GM12878 (cell line): ENCODE measurements around the gene KCNQ1. TPM values are rescaled to one million over a fixed set of nuclear protein-coding genes. Genes with fewer than 3 reads are reported as not detected.

ENCODE experiments used
- ATAC-seq: fragments of 200-7000 bp; cut with Tn5 transposase; 3 replicates; pipeline ENCODE4 v1.9.1; 2020; ENCODE audit warnings: mild to moderate bottlenecking, moderate library complexity
- BruUV-seq: library from RNA; stranded (reverse); fragments of 400-500 nt; replicated peaks from 2 replicates; lab custom pipeline; 2021; lab: Mats Ljungman, UMichigan
- CTCF ChIA-PET: fragments of 300-600 bp; sonication (Branson Sonifier 250); formaldehyde crosslinking; extraction: SDS; loops from one replicate; lab custom pipeline; 2021; ENCODE audit warnings: inconsistent platforms; lab: Yijun Ruan, JAX
- POLR2A ChIA-PET: fragments of 350-600 bp; formaldehyde crosslinking; extraction: SDS; loops from one replicate; lab custom pipeline; 2021; ENCODE audit warnings: inconsistent platforms; lab: Charles Lee
- RAD21 ChIA-PET: fragments of 300-600 bp; sonication (Branson Sonifier 250); formaldehyde crosslinking; loops from one replicate; lab custom pipeline; 2023; ENCODE audit warnings: antibody characterized with exemption; ENCODE audit not compliant: unreplicated experiment; lab: Charles Lee
- SMC1A ChIA-PET: fragments of 300-600 bp; sonication (Branson Sonifier 250); formaldehyde crosslinking; loops from one replicate; lab custom pipeline; 2023; ENCODE audit not compliant: unreplicated experiment, uncharacterized antibody; lab: Charles Lee
- DNase-seq: peaks from one replicate; pipeline ENCODE4 v3.0.0-alpha.2; 2011; ENCODE audit warnings: low read depth, low spot score
- FAIRE-seq: peaks from 3 replicates; lab custom pipeline; 2011; peaks lifted over from hg19 to GRCh38; lab: Jason Lieb, UNC
- H2AFZ ChIP-seq: 2 replicates; pipeline ENCODE4 v1.6.0; 2011; ENCODE audit warnings: low read depth, low read length, control low read depth; ENCODE audit not compliant: control insufficient read depth
- H3K27ac ChIP-seq: 2 replicates; pipeline ENCODE4 v1.5.1; 2011; ENCODE audit warnings: control low read depth; ENCODE audit not compliant: control insufficient read depth, insufficient read depth
- H3K27me3 ChIP-seq, 2 experiments: replicated peaks in 1 of 2; 2 replicates each; pipeline versions ENCODE4 v1.6.0 to v1.6.1; 2011; ENCODE audit warnings: low read length in 1 of 2; ENCODE audit not compliant: control insufficient read depth in 2 of 2, insufficient read depth in 2 of 2
- H3K36me3 ChIP-seq, 2 experiments: 2 replicates each; pipeline ENCODE4 v1.5.1; 2011; ENCODE audit warnings: low read length in 1 of 2; ENCODE audit not compliant: control insufficient read depth in 2 of 2, insufficient read depth in 2 of 2
- H3K4me1 ChIP-seq: 2 replicates; pipeline ENCODE4 v1.6.1; 2011; ENCODE audit warnings: mild to moderate bottlenecking, low read length, moderate library complexity, mixed read lengths; ENCODE audit not compliant: control insufficient read depth, insufficient read depth
- H3K4me2 ChIP-seq: 2 replicates; pipeline ENCODE4 v1.6.0; 2011; ENCODE audit warnings: control low read depth; ENCODE audit not compliant: control insufficient read depth, insufficient read depth
- H3K4me3 ChIP-seq: fragments of 200-600 bp; sonication (generic); 2 replicates; pipeline ENCODE4 v1.5.1; 2016
- H3K79me2 ChIP-seq: 2 replicates; pipeline ENCODE4 v1.6.0; 2011; ENCODE audit warnings: low read length; ENCODE audit not compliant: control insufficient read depth, insufficient read depth
- H3K9ac ChIP-seq: 2 replicates; pipeline ENCODE4 v1.8.0; 2011; ENCODE audit warnings: low read length, control low read depth, mixed read lengths; ENCODE audit not compliant: control insufficient read depth, insufficient read depth
- H3K9me3 ChIP-seq: replicated peaks from 3 replicates; pipeline ENCODE4 v1.5.1; 2011; ENCODE audit warnings: mild to moderate bottlenecking, low read length; ENCODE audit not compliant: control insufficient read depth, insufficient read depth
- H4K20me1 ChIP-seq: 2 replicates; pipeline ENCODE4 v1.6.0; 2011; ENCODE audit not compliant: control insufficient read depth, insufficient read depth
- BCL11A ChIP-seq: IDR thresholded peaks from 2 replicates; pipeline ENCODE4 v1.6.1; 2011; ENCODE audit warnings: low read depth, low read length
- MTA2 ChIP-seq: fragments of 450-650 bp; IDR thresholded peaks from 2 replicates; pipeline ENCODE4 v1.6.1; 2016; ENCODE audit warnings: low read depth, mild to moderate bottlenecking, moderate library complexity
- MYC ChIP-seq: IDR thresholded peaks from 2 replicates; pipeline ENCODE4 v1.6.1; 2011; ENCODE audit warnings: mild to moderate bottlenecking, low read length, moderate library complexity, inconsistent platforms; ENCODE audit not compliant: insufficient read depth, insufficient replicate concordance, insufficient read length, severe bottlenecking
- NFXL1 ChIP-seq: fragments of 450-650 bp; IDR thresholded peaks from 2 replicates; pipeline ENCODE4 v1.6.1; 2017; ENCODE audit warnings: antibody characterized with exemption, mild to moderate bottlenecking, borderline replicate concordance
- NKRF ChIP-seq: fragments of 450-650 bp; conservative IDR thresholded peaks from 2 replicates; pipeline ENCODE4 v1.6.1; 2017; ENCODE audit warnings: mild to moderate bottlenecking, moderate library complexity
- SMC3 ChIP-seq: IDR thresholded peaks from 2 replicates; pipeline ENCODE4 v1.6.1; 2011; ENCODE audit warnings: low read length, improper control_type of control experiment, borderline replicate concordance
- TCF7 ChIP-seq: IDR thresholded peaks from 2 replicates; pipeline ENCODE4 v1.6.1; 2014; ENCODE audit warnings: antibody characterized with exemption, borderline replicate concordance
- WGBS: methylation state at CpG from one replicate; pipeline ENCODE4 v1.1.6; 2016; ENCODE audit warnings: low lambda C conversion rate; ENCODE audit not compliant: insufficient replicate concordance, insufficient coverage; ENCODE audit errors: missing lambda C conversion rate; 5-methylcytosine and 5-hydroxymethylcytosine counted together
- in situ Hi-C: fragments of 300-500 bp; cut with MboI; formaldehyde crosslinking; loops from 9 replicates; pipeline ENCODE4 v1.14.3; 2018; ENCODE audit warnings: mixed read lengths
- intact Hi-C: fragments of 100-400 bp; cut with micrococcal nuclease; formaldehyde crosslinking; loops from one replicate; pipeline ENCODE4 v1.14.2; 2022; ENCODE audit not compliant: unreplicated experiment
- polyA plus RNA-seq, 11 experiments: library from polyadenylated mRNA; depleted of rRNA in 4 of 11; unstranded in 6 of 11; stranded (reverse) in 5 of 11; fragments of >200 nt; fragmentation: Nextera tagmentation in 4 of 11; fragmentation: Illumina TruSeq in 1 of 11; extraction: Ambion mirVana in 4 of 11; extraction: Trizol in 1 of 11; gene quantifications; 1 replicate in 1 of 11; 2 replicates in 10 of 11; pipeline versions ENCODE4 v1.2.1 to v1.2.3, GENCODE V29; 2011 to 2016; ENCODE audit warnings: inconsistent platforms in 2 of 11, missing spikeins in 2 of 11, low read depth in 1 of 11
- total RNA-seq, 4 experiments: library from RNA; depleted of rRNA in 3 of 4; stranded (reverse); fragments of >200 nt in 3 of 4; fragmentation: Illumina TruSeq in 1 of 4; extraction: Trizol in 1 of 4; gene quantifications; 2 replicates each; pipeline versions ENCODE4 v1.2.1 to v1.2.3, GENCODE V29; 2013 to 2021

Gene KCNQ1
- total and polyA plus RNA-seq, 10 of the 15 experiments (the other 5 are each of a cell fraction or from before 2014, with no cell fraction given): 0.03 to 0.15 (median 0.12) TPM; not detected in 7

GRCh38 chr11:2883640-2883978 is 438.8 kb downstream of the KCNQ1 start:
- CTCF ChIA-PET: interaction anchor here (2.2 kb wide), 1 partner anchor 351 kb away, joined by 12 read pairs; no protein-coding TSS in a partner anchor
- SMC1A ChIA-PET: interaction anchor here (1.1 kb wide), 1 partner anchor 350 kb away, joined by 3 read pairs; no protein-coding TSS in a partner anchor
- H3K4me2 ChIP-seq: no peak overlapping the region
- H3K4me3 ChIP-seq: no peak overlapping the region
- TF ChIP-seq MYC: no peak
- no peak for TF ChIP-seq NKRF
- no peak for TF ChIP-seq MTA2
- TF ChIP-seq SMC3: no peak
- TF ChIP-seq NFXL1: no peak
- no peak for TF ChIP-seq BCL11A
- TF ChIP-seq TCF7: no peak
- peaks cover 5% of the 10 kb centered on the region for H3K4me1 ChIP-seq
- ATAC-seq (no peak), FAIRE-seq (no peak), DNase-seq (no peak)
- POLR2A ChIA-PET: no interaction called here
- RAD21 ChIA-PET: no interaction called here
- H3K27ac ChIP-seq: no peak overlapping the region
- H3K9ac ChIP-seq: no peak overlapping the region
- 3% methylated on average over 24 of the region's 24 CpGs for WGBS
- H3K27me3 ChIP-seq: peaks cover 9 to 10% of the 10 kb centered on the region in 2 experiments; a peak in 3 of 4 replicates
- in situ Hi-C loops (no loop called here), intact Hi-C loops (no loop called here)
- BruUV-seq: no TSS peak
- H3K36me3 ChIP-seq: no peaks in the 10 kb centered on the region
- no peaks in the 10 kb centered on the region; the same call in 2 of the 3 replicates for H3K9me3 ChIP-seq
- H2AFZ ChIP-seq: no peak overlapping the region
- no peaks in the 10 kb centered on the region for H3K79me2 ChIP-seq
- no peaks in the 10 kb centered on the region for H4K20me1 ChIP-seq
